Endothelial cell of umbilical vein (primary cell): ENCODE measurements around the gene HERPUD1. TPM values are rescaled to one million over a fixed set of nuclear protein-coding genes. Genes with fewer than 3 reads are reported as not detected.

ENCODE experiments used
- BruUV-seq: library from RNA; stranded (reverse); fragments of 400-500 nt; replicated peaks from 2 replicates; lab custom pipeline; 2021; lab: Mats Ljungman, UMichigan
- CTCF ChIA-PET: fragments of 300-600, 350-600 bp; sonication (Branson Sonifier 250); formaldehyde crosslinking; loops from one replicate; lab custom pipeline; 2021; ENCODE audit warnings: antibody characterized with exemption, inconsistent platforms; lab: Charles Lee
- POLR2A ChIA-PET: fragments of 300-600, 350-600 bp; sonication (Branson Sonifier 250); formaldehyde crosslinking; loops from one replicate; lab custom pipeline; 2021; ENCODE audit warnings: antibody characterized with exemption, inconsistent platforms; lab: Charles Lee
- DNase-seq: peaks from one replicate; pipeline ENCODE4 v3.0.0-alpha.2; 2011; ENCODE audit warnings: low read depth, low spot score
- FAIRE-seq: peaks from 2 replicates; lab custom pipeline; 2011; peaks lifted over from hg19 to GRCh38; lab: Jason Lieb, UNC
- H2AFZ ChIP-seq: 2 replicates; pipeline ENCODE4 v1.6.0; 2012; ENCODE audit warnings: low read depth, low read length, control low read depth, inconsistent platforms
- H3K27ac ChIP-seq: 2 replicates; pipeline ENCODE4 v1.5.1; 2011; ENCODE audit warnings: low read depth, mild to moderate bottlenecking, control low read depth, low read length, moderate library complexity; ENCODE audit not compliant: insufficient read depth
- H3K27me3 ChIP-seq, 2 experiments: 2 replicates each; pipeline versions ENCODE4 v1.6.0 to v1.6.1; 2011; ENCODE audit warnings: low read length in 2 of 2, mixed read lengths in 1 of 2; ENCODE audit not compliant: control insufficient read depth in 2 of 2, insufficient read depth in 2 of 2
- H3K36me3 ChIP-seq, 2 experiments: 2 replicates in 1 of 2; 3 replicates in 1 of 2; pipeline ENCODE4 v1.5.1; 2011; ENCODE audit warnings: low read length in 2 of 2, mild to moderate bottlenecking in 1 of 2, moderate library complexity in 1 of 2; ENCODE audit not compliant: control insufficient read depth in 2 of 2, insufficient read depth in 2 of 2; ENCODE audit errors: extremely low read depth in 1 of 2
- H3K4me1 ChIP-seq: 3 replicates; pipeline ENCODE4 v1.5.1; 2011; ENCODE audit warnings: mild to moderate bottlenecking, low read length; ENCODE audit not compliant: control insufficient read depth, insufficient read depth; ENCODE audit errors: extremely low read depth
- H3K4me2 ChIP-seq: 2 replicates; pipeline ENCODE4 v1.6.1; 2011; ENCODE audit warnings: low read length, control low read depth, mixed read lengths; ENCODE audit not compliant: insufficient read depth
- H3K4me3 ChIP-seq, 3 experiments: fragments of 200-600 bp in 1 of 3; sonication (generic), shearing (Covaris generic) in 1 of 3; replicated peaks in 1 of 3; 2 replicates each; pipeline ENCODE4 v1.5.1; 2011 to 2016; ENCODE audit warnings: control low read depth in 3 of 3, low read length in 3 of 3, mild to moderate bottlenecking in 2 of 3, inconsistent platforms in 1 of 3, low read depth in 1 of 3, moderate library complexity in 1 of 3; ENCODE audit not compliant: insufficient read depth in 1 of 3
- H3K79me2 ChIP-seq: 2 replicates; pipeline ENCODE4 v1.6.0; 2012; ENCODE audit warnings: low read length, inconsistent platforms; ENCODE audit not compliant: control insufficient read depth, insufficient read depth
- H3K9ac ChIP-seq: replicated peaks from 2 replicates; pipeline ENCODE3; 2011; ENCODE audit warnings: low read length, control low read depth; ENCODE audit not compliant: insufficient read depth; ENCODE audit errors: extremely low read depth
- H3K9me1 ChIP-seq: replicated peaks from 3 replicates; pipeline ENCODE4 v1.6.0; 2011; ENCODE audit warnings: mild to moderate bottlenecking, low read length; ENCODE audit not compliant: control insufficient read depth, insufficient read depth; ENCODE audit errors: extremely low read depth
- H3K9me3 ChIP-seq: replicated peaks from 2 replicates; pipeline ENCODE4 v1.5.1; 2012; ENCODE audit warnings: low read length, inconsistent platforms; ENCODE audit not compliant: control insufficient read depth, insufficient read depth
- H4K20me1 ChIP-seq: replicated peaks from 2 replicates; pipeline ENCODE3; 2011; ENCODE audit warnings: mild to moderate bottlenecking, low read length; ENCODE audit not compliant: control insufficient read depth, insufficient read depth; ENCODE audit errors: extremely low read depth
- EZH2 ChIP-seq: IDR thresholded peaks from 2 replicates; pipeline ENCODE4 v1.6.1; 2012; ENCODE audit warnings: borderline replicate concordance, low read depth, mild to moderate bottlenecking, moderate library complexity, low read length, inconsistent platforms; ENCODE audit not compliant: severe bottlenecking
- FOS ChIP-seq: IDR thresholded peaks from 2 replicates; pipeline ENCODE4 v1.6.1; 2011; ENCODE audit warnings: mild to moderate bottlenecking, low read length, moderate library complexity, borderline replicate concordance; ENCODE audit not compliant: insufficient read depth
- GATA2 ChIP-seq: IDR thresholded peaks from 2 replicates; pipeline ENCODE4 v1.7.0; 2011; ENCODE audit warnings: low read depth, mild to moderate bottlenecking, moderate library complexity, mixed read lengths, low read length; ENCODE audit not compliant: insufficient read length, insufficient read depth
- JUN ChIP-seq: IDR thresholded peaks from 2 replicates; pipeline ENCODE4 v1.6.1; 2011; ENCODE audit warnings: borderline replicate concordance, low read depth; ENCODE audit not compliant: insufficient read length, insufficient read depth
- MAX ChIP-seq: IDR thresholded peaks from 2 replicates; pipeline ENCODE4 v1.6.1; 2011; ENCODE audit not compliant: insufficient read depth, insufficient read length
- MYC ChIP-seq: IDR thresholded peaks from one replicate; pipeline ENCODE4 v1.6.1; 2011; ENCODE audit warnings: mild to moderate bottlenecking, low read depth, low read length
- POLR2A ChIP-seq: IDR thresholded peaks from 2 replicates; pipeline ENCODE4 v1.6.1; 2012; ENCODE audit warnings: low read depth, mild to moderate bottlenecking, control low read depth, low read length
- POLR2AphosphoS5 ChIP-seq: IDR thresholded peaks from 2 replicates; pipeline ENCODE4 v1.6.1; 2012; ENCODE audit warnings: low read depth, mild to moderate bottlenecking, control low read depth, low read length, moderate library complexity; ENCODE audit not compliant: insufficient read depth
- dilution Hi-C: fragments of 300-500 bp; cut with MboI; formaldehyde crosslinking; loops from one replicate; pipeline ENCODE4 v1.15.0; 2019; ENCODE audit warnings: low sequenced_read_pairs; ENCODE audit not compliant: extremely low pct_ligation_motif_present
- intact Hi-C: fragments of 100-400 bp; cut with micrococcal nuclease; formaldehyde crosslinking; loops from one replicate; pipeline ENCODE4 v1.10.0; 2022
- polyA plus RNA-seq, 4 experiments: library from polyadenylated mRNA; depleted of rRNA in 3 of 4; stranded (reverse) in 3 of 4; unstranded in 1 of 4; fragments of >200 nt; gene quantifications; 2 replicates each; pipeline versions ENCODE4 v1.2.1 to v1.2.3, GENCODE V29; 2011 to 2012; ENCODE audit warnings: missing spikeins in 1 of 4
- total RNA-seq: library from RNA; stranded (reverse); gene quantifications from 2 replicates; pipeline ENCODE4 v1.2.3, GENCODE V29; 2021
- TF ChIP-seq, protein P1 (sequence below), 2 donors: IDR thresholded peaks; 1 replicate in 1 of 2; 2 replicates in 1 of 2; pipeline ENCODE4 v1.5.1; 2011; ENCODE audit warnings: low read length in 2 of 2, mild to moderate bottlenecking in 2 of 2, moderate library complexity in 2 of 2, control low read depth in 1 of 2, inconsistent platforms in 1 of 2, low read depth in 1 of 2; ENCODE audit not compliant: insufficient read depth in 1 of 2; ENCODE audit errors: extremely low read depth in 1 of 2

The HERPUD1 gene
- total and polyA plus RNA-seq, 2 donors (not counting 3 experiments of a cell fraction or from before 2014, with no cell fraction given) = 107 to 109 TPM

DNA sequence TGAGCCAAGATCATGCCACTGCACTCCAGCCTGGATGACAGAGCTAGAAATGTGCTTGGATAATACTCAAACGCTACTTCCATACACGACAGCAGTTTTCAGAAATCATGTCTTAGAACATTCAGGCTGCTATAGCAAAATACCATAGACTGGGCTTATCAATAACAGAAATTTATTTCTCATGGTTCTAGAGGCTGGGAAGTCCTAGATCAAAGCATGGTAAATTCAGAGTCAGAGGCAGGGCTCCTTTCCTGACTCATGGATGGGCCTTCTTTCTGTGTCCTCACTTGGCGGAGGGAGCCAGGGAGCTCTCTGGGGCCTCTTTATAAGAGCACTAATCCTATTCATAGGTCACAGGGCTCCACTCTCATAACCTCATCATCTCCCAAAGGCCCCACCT lies 24.5 kb upstream of the HERPUD1 start:
- TF ChIP-seq EZH2 (no peak), GATA2 (no peak), MYC (no peak), MAX (no peak), FOS (no peak), POLR2A (no peak), JUN (no peak), POLR2AphosphoS5 (no peak)
- TF ChIP-seq, protein P1, sequence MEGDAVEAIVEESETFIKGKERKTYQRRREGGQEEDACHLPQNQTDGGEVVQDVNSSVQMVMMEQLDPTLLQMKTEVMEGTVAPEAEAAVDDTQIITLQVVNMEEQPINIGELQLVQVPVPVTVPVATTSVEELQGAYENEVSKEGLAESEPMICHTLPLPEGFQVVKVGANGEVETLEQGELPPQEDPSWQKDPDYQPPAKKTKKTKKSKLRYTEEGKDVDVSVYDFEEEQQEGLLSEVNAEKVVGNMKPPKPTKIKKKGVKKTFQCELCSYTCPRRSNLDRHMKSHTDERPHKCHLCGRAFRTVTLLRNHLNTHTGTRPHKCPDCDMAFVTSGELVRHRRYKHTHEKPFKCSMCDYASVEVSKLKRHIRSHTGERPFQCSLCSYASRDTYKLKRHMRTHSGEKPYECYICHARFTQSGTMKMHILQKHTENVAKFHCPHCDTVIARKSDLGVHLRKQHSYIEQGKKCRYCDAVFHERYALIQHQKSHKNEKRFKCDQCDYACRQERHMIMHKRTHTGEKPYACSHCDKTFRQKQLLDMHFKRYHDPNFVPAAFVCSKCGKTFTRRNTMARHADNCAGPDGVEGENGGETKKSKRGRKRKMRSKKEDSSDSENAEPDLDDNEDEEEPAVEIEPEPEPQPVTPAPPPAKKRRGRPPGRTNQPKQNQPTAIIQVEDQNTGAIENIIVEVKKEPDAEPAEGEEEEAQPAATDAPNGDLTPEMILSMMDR (IDR thresholded peaks at IDR 0.05; ENCODE audit: extremely low read depth in 1 of 2, insufficient read depth in 1 of 2, low read depth in 1 of 2, low read length in 2 of 2) = no peak
- Histone ChIP-seq H2AFZ (no peak overlapping the region), H3K36me3 (no peaks in the 10 kb centered on the region), H3K9ac (no peak overlapping the region), H3K9me1 (no peaks in the 10 kb centered on the region), H3K27me3 (peaks cover 0 to 8% of the 10 kb centered on the region in 2 experiments), H3K4me2 (no peak overlapping the region), H3K79me2 (no peaks in the 10 kb centered on the region), H4K20me1 (no peaks in the 10 kb centered on the region), H3K9me3 (no peaks in the 10 kb centered on the region), H3K4me1 (no peaks in the 10 kb centered on the region), H3K27ac (no peak overlapping the region), H3K4me3 (no peak overlapping the region)
- dilution Hi-C loops = no loop called here
- POLR2A ChIA-PET = no interaction called here
- FAIRE-seq = no peak
- DNase-seq = no peak
- CTCF ChIA-PET = no interaction called here
- BruUV-seq = no TSS peak
- intact Hi-C loops = no loop called here
